ENCODE data around the gene BLACAT1. TPM values are rescaled to one million over a fixed set of nuclear protein-coding genes. Genes with fewer than 3 reads are reported as not detected.

BLACAT1 gene
- total RNA-seq, 1 experiment from 2014 or later: 0.72 TPM

GRCh38 chr1:205473966-205474365, 18.1 kb upstream of the BLACAT1 start:
- intact Hi-C loops (cut with micrococcal nuclease): no loop called here
- Mint-ChIP-seq H3K4me1 (ENCODE audit: insufficient read depth, unreplicated experiment) (peaks cover 15% of the 10 kb centered on the region), H3K27ac (ENCODE audit: low read depth, unreplicated experiment) (no peak overlapping the region), H3K4me3 (ENCODE audit: unreplicated experiment) (no peak overlapping the region), H3K9me3 (ENCODE audit: unreplicated experiment) (peaks cover 7% of the 10 kb centered on the region), H3K27me3 (ENCODE audit: insufficient read depth, unreplicated experiment) (peaks cover 34% of the 10 kb centered on the region), H3K36me3 (ENCODE audit: insufficient read depth, unreplicated experiment) (no peaks in the 10 kb centered on the region)
- no TSS peak for BruUV-seq (replicated peaks)
- TF ChIP-seq CTCF (IDR thresholded peaks at IDR 0.05; ENCODE audit: unreplicated experiment): no peak
- POLR2A ChIA-PET: interaction anchor here (0.7 kb wide), 1 partner anchor 1551 kb away, joined by 3 read pairs; no protein-coding TSS in a partner anchor
- CTCF ChIA-PET: interaction anchor here (0.6 to 8.8 kb wide), 11 partner anchors 13 to 237 kb away, joined by 3 to 131 read pairs (median 8); partner anchors contain the start of gene LEMD1
- no peak for DNase-seq (ENCODE audit: unreplicated experiment)

GRCh38 chr1:205473475-205473874, 17.6 kb upstream of the BLACAT1 start:
- ChIA-PET CTCF (interaction anchor here (0.6 to 8.8 kb wide), 7 partner anchors 14 to 621 kb away, joined by 3 to 131 read pairs (median 4); partner anchors contain the start of gene LEMD1), POLR2A (no interaction called here)
- no peak overlapping the region for H3K4me3 Mint-ChIP-seq (ENCODE audit: unreplicated experiment)
- no peak for TF ChIP-seq CTCF (IDR thresholded peaks at IDR 0.05; ENCODE audit: unreplicated experiment)
- peaks cover 7% of the 10 kb centered on the region for H3K9me3 Mint-ChIP-seq (ENCODE audit: unreplicated experiment)
- H3K36me3 Mint-ChIP-seq (ENCODE audit: insufficient read depth, unreplicated experiment): no peaks in the 10 kb centered on the region
- H3K4me1 Mint-ChIP-seq (ENCODE audit: insufficient read depth, unreplicated experiment): peaks cover 15% of the 10 kb centered on the region
- no TSS peak for BruUV-seq (replicated peaks)
- peaks cover 39% of the 10 kb centered on the region for H3K27me3 Mint-ChIP-seq (ENCODE audit: insufficient read depth, unreplicated experiment)
- no peak overlapping the region for H3K27ac Mint-ChIP-seq (ENCODE audit: low read depth, unreplicated experiment)
- no peak for DNase-seq (ENCODE audit: unreplicated experiment)
- intact Hi-C loops (cut with micrococcal nuclease): no loop called here

GRCh38 chr1:205472737-205473441, 17.0 kb upstream of the BLACAT1 start:
- Mint-ChIP-seq H3K27ac (ENCODE audit: low read depth, unreplicated experiment) (no peak overlapping the region), H3K4me1 (ENCODE audit: insufficient read depth, unreplicated experiment) (peaks cover 9% of the 10 kb centered on the region), H3K4me3 (ENCODE audit: unreplicated experiment) (no peak overlapping the region), H3K27me3 (ENCODE audit: insufficient read depth, unreplicated experiment) (peaks cover 45% of the 10 kb centered on the region), H3K36me3 (ENCODE audit: insufficient read depth, unreplicated experiment) (no peaks in the 10 kb centered on the region), H3K9me3 (ENCODE audit: unreplicated experiment) (peaks cover 7% of the 10 kb centered on the region)
- no peak for DNase-seq (ENCODE audit: unreplicated experiment)
- intact Hi-C loops (cut with micrococcal nuclease): no loop called here
- ChIA-PET POLR2A (no interaction called here), CTCF (interaction anchor here (0.6 to 8.8 kb wide), 6 partner anchors 14 to 620 kb away, joined by 3 to 131 read pairs (median 4); partner anchors contain the start of gene LEMD1)
- no TSS peak for BruUV-seq (replicated peaks)
- no peak for TF ChIP-seq CTCF (IDR thresholded peaks at IDR 0.05; ENCODE audit: unreplicated experiment)

GRCh38 chr1:205470131-205470530, 14.3 kb upstream of the BLACAT1 start:
- TF ChIP-seq CTCF (IDR thresholded peaks at IDR 0.05; ENCODE audit: unreplicated experiment): no peak
- H3K9me3 Mint-ChIP-seq (ENCODE audit: unreplicated experiment): peaks cover 6% of the 10 kb centered on the region
- no peaks in the 10 kb centered on the region for H3K36me3 Mint-ChIP-seq (ENCODE audit: insufficient read depth, unreplicated experiment)
- no peaks in the 10 kb centered on the region for H3K4me1 Mint-ChIP-seq (ENCODE audit: insufficient read depth, unreplicated experiment)
- H3K27me3 Mint-ChIP-seq (ENCODE audit: insufficient read depth, unreplicated experiment): peaks cover 52% of the 10 kb centered on the region
- no peak overlapping the region for H3K4me3 Mint-ChIP-seq (ENCODE audit: unreplicated experiment)
- BruUV-seq (replicated peaks): no TSS peak
- H3K27ac Mint-ChIP-seq (ENCODE audit: low read depth, unreplicated experiment): no peak overlapping the region
- ChIA-PET CTCF (interaction anchor here (0.8 to 2.5 kb wide), 3 partner anchors 15 to 135 kb away, joined by 3 to 12 read pairs (median 9); no protein-coding TSS in a partner anchor), POLR2A (no interaction called here)
- DNase-seq (ENCODE audit: unreplicated experiment): no peak
- intact Hi-C loops (cut with micrococcal nuclease): no loop called here
